ENCODE data around the gene CHI3L1. TPM values are rescaled to one million over a fixed set of nuclear protein-coding genes. Genes with fewer than 3 reads are reported as not detected.

Gene CHI3L1
- total RNA-seq, 1 donor from 2014 or later = 85.1 TPM

GRCh38 chr1:203184467-203184866 lies 2.0 kb downstream of the CHI3L1 start:
- Histone ChIP-seq H3K4me1 (peaks cover 6% of the 10 kb centered on the region), H3K9me3 (no peaks in the 10 kb centered on the region), H3K27me3 (no peaks in the 10 kb centered on the region), H3K27ac (no peak overlapping the region), H3K4me3 (no peak overlapping the region), H3K36me3 (no peaks in the 10 kb centered on the region)
- TF ChIP-seq CTCF (IDR thresholded peaks at IDR 0.05) = no peak
- intact Hi-C loops (cut with DNase I) = no loop called here
- peak; percentile 21 for DNase-seq
- ATAC-seq = no peak

GRCh38 chr1:203183828-203184227 lies 2.7 kb downstream of the CHI3L1 start:
- H3K4me1 ChIP-seq = peaks cover 6% of the 10 kb centered on the region
- no peaks in the 10 kb centered on the region for H3K36me3 ChIP-seq
- DNase-seq = no peak
- H3K9me3 ChIP-seq = no peaks in the 10 kb centered on the region
- no peak for TF ChIP-seq CTCF (IDR thresholded peaks at IDR 0.05)
- no peak for ATAC-seq
- no peak overlapping the region for H3K27ac ChIP-seq
- no peaks in the 10 kb centered on the region for H3K27me3 ChIP-seq
- H3K4me3 ChIP-seq = no peak overlapping the region
- intact Hi-C loops (cut with DNase I) = no loop called here

- DNase-seq = peak; percentile 20
Observed at GRCh38 chr1:203182387-203182953, 4.0 kb downstream of the CHI3L1 start.

GRCh38 chr1:203181586-203182386 lies 4.7 kb downstream of the CHI3L1 start:
- Histone ChIP-seq H3K4me3 (no peak overlapping the region), H3K9me3 (no peaks in the 10 kb centered on the region), H3K27me3 (no peaks in the 10 kb centered on the region), H3K27ac (no peak overlapping the region), H3K36me3 (no peaks in the 10 kb centered on the region), H3K4me1 (peaks cover 6% of the 10 kb centered on the region)
- TF ChIP-seq CTCF (IDR thresholded peaks at IDR 0.05) = no peak
- intact Hi-C loops (cut with DNase I) = no loop called here
- DNase-seq = peak; percentile 60
- ATAC-seq = no peak

More at GRCh38 chr1:203182387-203182953, 4.0 kb downstream of the CHI3L1 start:
- H3K27me3 ChIP-seq = no peaks in the 10 kb centered on the region
- H3K27ac ChIP-seq = no peak overlapping the region
- H3K9me3 ChIP-seq = no peaks in the 10 kb centered on the region
- no peak for TF ChIP-seq CTCF (IDR thresholded peaks at IDR 0.05)
- ATAC-seq = no peak
- H3K4me3 ChIP-seq = no peak overlapping the region
- intact Hi-C loops (cut with DNase I) = no loop called here
- peaks cover 6% of the 10 kb centered on the region for H3K4me1 ChIP-seq
- no peaks in the 10 kb centered on the region for H3K36me3 ChIP-seq

- ATAC-seq (no peak), DNase-seq (peak; percentile 19)
- Histone ChIP-seq H3K4me1 (peaks cover 4% of the 10 kb centered on the region), H3K27me3 (no peaks in the 10 kb centered on the region), H3K9me3 (no peaks in the 10 kb centered on the region), H3K27ac (no peak overlapping the region), H3K36me3 (no peaks in the 10 kb centered on the region), H3K4me3 (no peak overlapping the region)
- TF ChIP-seq CTCF (IDR thresholded peaks at IDR 0.05) = no peak
- intact Hi-C loops (cut with DNase I) = no loop called here
Observed at GRCh38 chr1:203180611-203181330, 5.7 kb downstream of the CHI3L1 start.

Measured in upper lobe of right lung (tissue), 1 donor.